T follicular helper cell (primary cell): ENCODE results near the gene KIRREL3.
"Not testable (repeated sequence)": the region's sequence is repeated elsewhere in the genome, so short reads cannot be mapped to it uniquely, and the experiment has no call there.

Experiments used
- DNase-seq: peaks from one replicate; pipeline ENCODE4 v3.0.0-alpha.2; 2020; ENCODE audit warnings: low read depth

KIRREL3 gene

GRCh38 chr11:126952533-126952932, 48.0 kb downstream of the KIRREL3 start:
- not testable (repeated sequence) for DNase-seq

- DNase-seq, result no peak
Measured at GRCh38 chr11:126951465-126951864, 49.1 kb downstream of the KIRREL3 start.

- no peak for DNase-seq
Measured at GRCh38 chr11:126949066-126949891, 51.3 kb downstream of the KIRREL3 start.

GRCh38 chr11:126948563-126948962, 52.0 kb downstream of the KIRREL3 start:
- DNase-seq, result no peak

- no peak for DNase-seq
Measured at GRCh38 chr11:126945319-126945718, 55.3 kb downstream of the KIRREL3 start.

GRCh38 chr11:126943316-126943715, 57.3 kb downstream of the KIRREL3 start:
- no peak for DNase-seq

GRCh38 chr11:126942146-126942545, 58.4 kb downstream of the KIRREL3 start:
- no peak for DNase-seq

GRCh38 chr11:126939552-126939951, 61.0 kb downstream of the KIRREL3 start:
- no peak for DNase-seq

GRCh38 chr11:126938718-126939117, 61.9 kb downstream of the KIRREL3 start:
- no peak for DNase-seq

- no peak for DNase-seq
Measured at GRCh38 chr11:126930091-126930841, 70.3 kb downstream of the KIRREL3 start.

- no peak for DNase-seq
Measured at GRCh38 chr11:126929179-126930061, 71.2 kb downstream of the KIRREL3 start.

GRCh38 chr11:126927623-126928022, 72.9 kb downstream of the KIRREL3 start:
- DNase-seq, result no peak

GRCh38 chr11:126926376-126926791, 74.2 kb downstream of the KIRREL3 start:
- no peak for DNase-seq

GRCh38 chr11:126925321-126926093, 75.1 kb downstream of the KIRREL3 start:
- DNase-seq, result no peak

GRCh38 chr11:126924376-126925040, 76.1 kb downstream of the KIRREL3 start:
- DNase-seq, result no peak

GRCh38 chr11:126920833-126921232, 79.7 kb downstream of the KIRREL3 start:
- DNase-seq, result no peak

GRCh38 chr11:126919147-126919823, 81.3 kb downstream of the KIRREL3 start:
- no peak for DNase-seq

GRCh38 chr11:126918556-126918955, 82.0 kb downstream of the KIRREL3 start:
- no peak for DNase-seq

GRCh38 chr11:126917531-126918204, 82.9 kb downstream of the KIRREL3 start:
- DNase-seq, result no peak

- no peak for DNase-seq
Measured at GRCh38 chr11:126915430-126915829, 85.1 kb downstream of the KIRREL3 start.
